Central memory CD8-positive, alpha-beta T cell (primary cell): ENCODE results near the gene AADACL4.
A peak's percentile ranks its signal among the peaks of the same experiment; 100 is the strongest.

ENCODE experiments used
- ATAC-seq: fragments of 150-1000 bp; cut with Tn5 transposase; replicated peaks from 2 replicates; pipeline ENCODE4 v1.10.0; 2022; ENCODE audit warnings: mild to moderate bottlenecking, moderate FRiP score, moderate number of reproducible peaks; ENCODE audit not compliant: poor library complexity, severe bottlenecking; ENCODE audit errors: extremely low read depth
- DNase-seq, 2 donors: peaks; one replicate each; pipeline ENCODE4 v3.0.0; 2021; ENCODE audit warnings: low spot score in 2 of 2
- H3K27ac Mint-ChIP-seq: one replicate; pipeline ENCODE4 v1.8.0; 2022; ENCODE audit warnings: low read depth, mild to moderate bottlenecking, moderate library complexity, mixed read lengths
- H3K27me3 Mint-ChIP-seq: one replicate; pipeline ENCODE4 v1.8.0; 2022; ENCODE audit warnings: mixed read lengths
- H3K36me3 Mint-ChIP-seq: one replicate; pipeline ENCODE4 v1.8.0; 2022; ENCODE audit warnings: mild to moderate bottlenecking, moderate library complexity, mixed read lengths; ENCODE audit not compliant: insufficient read depth
- H3K4me1 Mint-ChIP-seq: one replicate; pipeline ENCODE4 v1.8.0; 2022; ENCODE audit warnings: mixed read lengths
- H3K4me3 Mint-ChIP-seq: one replicate; pipeline ENCODE4 v1.8.0; 2022; ENCODE audit warnings: mild to moderate bottlenecking, moderate library complexity, mixed read lengths
- H3K9me3 Mint-ChIP-seq: one replicate; pipeline ENCODE4 v1.8.0; 2022; ENCODE audit warnings: mixed read lengths

Gene AADACL4

DNA sequence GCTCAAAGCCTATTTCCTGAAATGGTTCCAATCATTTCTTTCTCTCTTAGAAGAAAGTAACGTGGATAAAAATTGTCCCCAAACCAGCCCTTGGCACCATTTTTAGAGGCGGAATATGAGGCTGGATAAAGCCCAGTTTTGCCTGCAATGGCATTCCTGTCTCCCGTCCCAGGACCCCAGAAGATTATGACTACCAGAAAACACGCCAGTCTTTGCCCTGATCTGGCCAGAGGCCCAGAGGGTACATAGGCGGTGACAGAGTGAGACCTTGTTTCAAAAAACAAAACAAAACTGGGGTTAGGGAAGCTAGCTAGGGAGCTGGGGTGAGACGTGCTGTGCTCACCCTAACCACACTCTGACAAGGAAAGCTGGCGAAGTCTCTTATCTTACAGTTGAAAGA, at the start of gene AADACL4:
TSS of gene AADACL4 (plus strand) at position 301 of the 400 bp plus-strand sequence. CDS start 462 bp downstream, outside the sequence.
- H3K9me3 Mint-ChIP-seq, result peaks cover 14% of the 10 kb centered on the region
- H3K27me3 Mint-ChIP-seq, result peaks cover 33% of the 10 kb centered on the region
- H3K4me3 Mint-ChIP-seq, result no peak within 1 kb of the TSS
- H3K36me3 Mint-ChIP-seq, result peaks cover 2% of the 10 kb centered on the region
- no peak within 1 kb of the TSS for H3K27ac Mint-ChIP-seq
- DNase-seq (no peak), ATAC-seq (no peak)
- no peaks in the 10 kb centered on the region for H3K4me1 Mint-ChIP-seq

DNA sequence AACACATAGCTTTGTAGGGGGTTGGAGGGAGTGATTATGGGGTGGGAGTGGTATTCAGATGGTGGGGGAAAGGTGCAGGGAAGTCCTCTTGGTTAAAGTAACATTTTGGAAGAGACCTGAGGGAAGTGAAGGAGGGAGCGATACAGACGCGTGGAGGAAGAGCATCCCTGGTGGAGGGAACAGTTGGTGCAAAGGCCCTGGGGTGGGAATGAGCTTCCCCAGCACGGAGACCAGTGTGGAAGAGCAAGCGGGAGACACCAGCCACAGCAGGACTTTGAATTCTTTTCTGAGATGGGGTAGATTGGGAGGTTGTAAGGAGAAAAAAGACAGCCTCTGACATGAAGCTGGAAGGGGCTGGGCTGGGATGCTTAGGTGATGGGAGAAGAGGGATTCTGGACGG, 49.4 kb upstream of the AADACL4 start:
- no peak for DNase-seq
- no peak for ATAC-seq
- peaks cover 20% of the 10 kb centered on the region for H3K36me3 Mint-ChIP-seq
- H3K27ac Mint-ChIP-seq, result peak overlapping the region; percentile 88
- peak overlapping the region; percentile 69 for H3K4me3 Mint-ChIP-seq
- H3K4me1 Mint-ChIP-seq, result peaks cover 37% of the 10 kb centered on the region
- H3K27me3 Mint-ChIP-seq, result no peaks in the 10 kb centered on the region
- H3K9me3 Mint-ChIP-seq, result no peaks in the 10 kb centered on the region

- DNase-seq, result no peak
- Mint-ChIP-seq H3K4me3 (peak overlapping the region; percentile 69), H3K36me3 (peaks cover 20% of the 10 kb centered on the region), H3K4me1 (peaks cover 44% of the 10 kb centered on the region), H3K9me3 (no peaks in the 10 kb centered on the region), H3K27me3 (no peaks in the 10 kb centered on the region), H3K27ac (peak overlapping the region; percentile 88)
- ATAC-seq, result no peak
Observed at GRCh38 chr1:12594966-12595756, 48.7 kb upstream of the AADACL4 start.

DNA sequence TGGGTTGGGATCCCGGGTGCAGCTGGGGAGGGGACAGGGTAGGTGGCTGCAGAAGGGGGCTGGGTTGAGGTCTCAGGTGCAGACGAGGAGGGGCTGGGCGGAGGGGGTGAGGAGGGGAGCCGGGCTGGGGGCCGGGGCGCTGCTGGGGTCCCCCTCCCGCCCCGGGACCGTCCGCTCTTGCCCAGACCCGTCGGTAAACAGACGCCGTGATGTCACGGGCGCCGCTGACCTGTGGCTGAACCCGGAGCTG, 48.2 kb upstream of the AADACL4 start:
- peaks cover 44% of the 10 kb centered on the region for H3K4me1 Mint-ChIP-seq
- H3K4me3 Mint-ChIP-seq, result peak overlapping the region; percentile 69
- peaks cover 20% of the 10 kb centered on the region for H3K36me3 Mint-ChIP-seq
- H3K27me3 Mint-ChIP-seq, result no peaks in the 10 kb centered on the region
- H3K9me3 Mint-ChIP-seq, result no peaks in the 10 kb centered on the region
- no peak for ATAC-seq
- H3K27ac Mint-ChIP-seq, result peak overlapping the region; percentile 88
- no peak for DNase-seq

GRCh38 chr1:12596007-12596821, 47.7 kb upstream of the AADACL4 start:
- Mint-ChIP-seq H3K36me3 (peaks cover 18% of the 10 kb centered on the region), H3K27me3 (no peaks in the 10 kb centered on the region), H3K27ac (peak overlapping the region; percentile 88), H3K4me1 (peaks cover 47% of the 10 kb centered on the region), H3K9me3 (no peaks in the 10 kb centered on the region), H3K4me3 (peak overlapping the region; percentile 69)
- DNase-seq (no peak), ATAC-seq (peak; percentile 62)

GRCh38 chr1:12597792-12598191, 46.1 kb upstream of the AADACL4 start:
- Mint-ChIP-seq H3K27ac (no peak overlapping the region), H3K4me1 (peaks cover 50% of the 10 kb centered on the region), H3K27me3 (no peaks in the 10 kb centered on the region), H3K36me3 (peaks cover 16% of the 10 kb centered on the region), H3K4me3 (no peak overlapping the region), H3K9me3 (no peaks in the 10 kb centered on the region)
- ATAC-seq (no peak), DNase-seq (no peak)

- Mint-ChIP-seq H3K4me1 (peaks cover 54% of the 10 kb centered on the region), H3K27ac (no peak overlapping the region), H3K27me3 (no peaks in the 10 kb centered on the region), H3K4me3 (no peak overlapping the region), H3K9me3 (no peaks in the 10 kb centered on the region), H3K36me3 (peaks cover 16% of the 10 kb centered on the region)
- ATAC-seq (no peak), DNase-seq (no peak)
Observed at GRCh38 chr1:12598974-12599373, 44.9 kb upstream of the AADACL4 start.

- no peak for ATAC-seq
- Mint-ChIP-seq H3K4me1 (peaks cover 54% of the 10 kb centered on the region), H3K36me3 (peaks cover 11% of the 10 kb centered on the region), H3K27me3 (no peaks in the 10 kb centered on the region), H3K4me3 (no peak overlapping the region), H3K27ac (no peak overlapping the region), H3K9me3 (no peaks in the 10 kb centered on the region)
- DNase-seq, result no peak
Observed at GRCh38 chr1:12599657-12600056, 44.2 kb upstream of the AADACL4 start.

GRCh38 chr1:12600335-12600734, 43.5 kb upstream of the AADACL4 start:
- DNase-seq (no peak), ATAC-seq (no peak)
- H3K27ac Mint-ChIP-seq, result no peak overlapping the region
- H3K4me1 Mint-ChIP-seq, result peaks cover 55% of the 10 kb centered on the region
- no peaks in the 10 kb centered on the region for H3K27me3 Mint-ChIP-seq
- no peaks in the 10 kb centered on the region for H3K9me3 Mint-ChIP-seq
- H3K4me3 Mint-ChIP-seq, result no peak overlapping the region
- H3K36me3 Mint-ChIP-seq, result peaks cover 7% of the 10 kb centered on the region

- Mint-ChIP-seq H3K4me1 (peaks cover 55% of the 10 kb centered on the region), H3K36me3 (peaks cover 5% of the 10 kb centered on the region), H3K27ac (no peak overlapping the region), H3K9me3 (no peaks in the 10 kb centered on the region), H3K27me3 (no peaks in the 10 kb centered on the region), H3K4me3 (no peak overlapping the region)
- DNase-seq, result peak; percentile 48 to 51
- peak; percentile 17 for ATAC-seq
Observed at GRCh38 chr1:12600880-12601633, 42.8 kb upstream of the AADACL4 start.

DNA sequence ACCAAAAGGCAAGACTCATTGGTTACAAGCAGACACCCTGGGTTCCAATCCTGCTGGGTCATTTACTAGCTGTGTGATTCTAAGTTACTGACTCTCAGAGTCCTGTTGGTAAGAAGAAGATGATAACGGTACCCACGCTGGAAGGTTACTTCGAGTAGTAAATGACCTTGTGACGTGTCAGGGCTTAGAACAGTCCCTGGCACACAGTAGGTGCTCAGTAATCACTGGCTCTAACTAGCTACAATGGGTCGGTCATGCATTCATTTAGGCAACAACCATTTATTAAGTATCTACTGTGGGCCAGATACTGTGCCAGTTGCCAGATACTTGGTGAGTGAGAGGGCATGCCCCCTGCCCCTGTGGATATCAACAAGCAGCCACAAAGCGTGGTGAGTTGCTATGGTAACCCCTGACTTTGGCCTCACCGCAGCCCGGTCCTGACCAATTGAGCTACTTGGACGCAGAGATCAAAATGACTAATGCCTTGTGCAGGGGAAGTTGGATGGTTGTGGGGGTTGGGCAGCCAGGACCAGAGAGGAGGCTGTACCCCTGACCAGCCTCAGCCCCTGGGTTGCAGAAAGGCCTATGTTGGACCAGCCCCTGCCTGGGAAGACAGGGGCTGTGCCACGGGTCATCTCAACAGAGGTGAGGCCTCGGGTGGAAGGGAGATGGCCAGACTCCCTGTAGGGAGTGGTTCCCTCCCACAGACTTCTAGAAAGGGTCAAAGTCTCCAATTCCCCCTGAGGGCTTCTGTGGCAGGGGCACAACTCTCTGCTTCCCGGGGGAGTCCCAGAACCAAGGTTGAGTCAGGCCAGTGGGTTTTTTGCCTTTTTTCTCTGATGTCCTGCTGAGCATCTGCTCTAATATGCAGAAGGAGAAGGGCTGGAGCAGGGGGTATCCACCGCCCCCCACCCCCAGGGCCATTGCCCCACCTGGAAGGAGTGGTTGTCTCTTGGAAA, 41.9 kb upstream of the AADACL4 start:
- peaks cover 2% of the 10 kb centered on the region for H3K36me3 Mint-ChIP-seq
- DNase-seq (no peak), ATAC-seq (no peak)
- no peak overlapping the region for H3K27ac Mint-ChIP-seq
- no peak overlapping the region for H3K4me3 Mint-ChIP-seq
- H3K4me1 Mint-ChIP-seq, result peaks cover 55% of the 10 kb centered on the region
- no peaks in the 10 kb centered on the region for H3K9me3 Mint-ChIP-seq
- H3K27me3 Mint-ChIP-seq, result no peaks in the 10 kb centered on the region

DNA sequence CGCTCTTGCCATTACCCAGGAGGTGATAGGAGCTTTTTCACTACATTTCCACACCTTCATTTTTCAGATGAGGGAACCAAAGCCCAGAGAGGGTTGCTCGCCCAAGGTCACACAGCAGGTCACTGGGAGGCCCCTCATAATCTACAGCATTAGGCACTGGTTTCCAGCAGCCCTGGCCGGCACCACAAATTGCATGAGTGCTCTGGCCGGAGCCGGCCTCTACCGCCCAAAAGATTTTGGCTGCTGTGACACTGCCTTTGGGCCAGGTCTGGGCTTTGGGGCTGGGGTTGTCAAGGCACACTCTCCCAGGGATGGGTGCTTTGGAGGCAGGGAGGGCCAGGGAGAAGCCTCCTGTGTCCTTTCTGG, 41.2 kb upstream of the AADACL4 start:
- Mint-ChIP-seq H3K4me3 (peak overlapping the region; percentile 2), H3K9me3 (no peaks in the 10 kb centered on the region), H3K27me3 (no peaks in the 10 kb centered on the region), H3K36me3 (no peaks in the 10 kb centered on the region), H3K27ac (peak overlapping the region; percentile 89), H3K4me1 (peaks cover 55% of the 10 kb centered on the region)
- no peak for DNase-seq
- ATAC-seq, result no peak
